NCI-H1105 treated with DMSO at 0.1 percent for 48 hours (cell line): ENCODE data around the gene C11orf68.

Experiments
- DNase-seq: peaks from one replicate; lab custom pipeline; 2025; lab: John Stamatoyannopoulos, UW

Gene C11orf68

DNA sequence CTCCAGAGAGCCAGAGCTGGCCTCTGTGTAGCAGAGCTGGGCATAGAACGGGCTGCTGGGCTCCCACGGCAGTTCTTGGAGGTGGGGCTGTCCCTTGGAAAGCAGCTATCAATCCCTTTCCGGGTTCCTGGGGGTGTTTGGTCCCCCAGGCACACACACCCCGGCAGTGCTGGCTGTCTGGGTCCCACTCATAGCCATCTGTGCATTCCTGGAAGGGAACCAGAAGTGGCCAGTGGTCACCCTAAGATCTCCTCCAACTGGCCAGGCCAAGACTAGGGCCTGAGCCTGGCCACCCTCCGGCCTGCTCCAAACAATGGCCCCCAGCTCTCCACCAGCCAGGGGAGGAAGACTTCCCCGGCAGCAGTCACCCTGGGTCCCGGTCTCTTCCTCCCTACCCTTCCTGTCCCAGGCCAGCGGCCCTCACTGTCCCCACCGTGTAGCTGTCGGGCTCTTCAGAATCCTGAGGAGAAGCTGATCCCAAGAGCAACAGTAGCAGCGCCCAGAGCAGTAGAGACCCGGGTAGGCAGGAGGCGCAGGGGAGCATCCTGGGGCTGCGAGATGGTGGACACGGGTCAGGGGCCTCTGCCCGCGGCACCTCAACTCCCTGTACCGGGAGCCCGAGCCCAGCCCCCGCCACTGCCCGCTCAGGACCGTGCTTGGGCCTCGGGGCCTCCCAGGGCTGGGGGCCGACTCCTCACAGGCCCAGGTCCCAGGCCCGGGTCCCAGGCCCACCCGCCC lies 46.9 kb downstream of the C11orf68 start:
- no peak for DNase-seq

DNA sequence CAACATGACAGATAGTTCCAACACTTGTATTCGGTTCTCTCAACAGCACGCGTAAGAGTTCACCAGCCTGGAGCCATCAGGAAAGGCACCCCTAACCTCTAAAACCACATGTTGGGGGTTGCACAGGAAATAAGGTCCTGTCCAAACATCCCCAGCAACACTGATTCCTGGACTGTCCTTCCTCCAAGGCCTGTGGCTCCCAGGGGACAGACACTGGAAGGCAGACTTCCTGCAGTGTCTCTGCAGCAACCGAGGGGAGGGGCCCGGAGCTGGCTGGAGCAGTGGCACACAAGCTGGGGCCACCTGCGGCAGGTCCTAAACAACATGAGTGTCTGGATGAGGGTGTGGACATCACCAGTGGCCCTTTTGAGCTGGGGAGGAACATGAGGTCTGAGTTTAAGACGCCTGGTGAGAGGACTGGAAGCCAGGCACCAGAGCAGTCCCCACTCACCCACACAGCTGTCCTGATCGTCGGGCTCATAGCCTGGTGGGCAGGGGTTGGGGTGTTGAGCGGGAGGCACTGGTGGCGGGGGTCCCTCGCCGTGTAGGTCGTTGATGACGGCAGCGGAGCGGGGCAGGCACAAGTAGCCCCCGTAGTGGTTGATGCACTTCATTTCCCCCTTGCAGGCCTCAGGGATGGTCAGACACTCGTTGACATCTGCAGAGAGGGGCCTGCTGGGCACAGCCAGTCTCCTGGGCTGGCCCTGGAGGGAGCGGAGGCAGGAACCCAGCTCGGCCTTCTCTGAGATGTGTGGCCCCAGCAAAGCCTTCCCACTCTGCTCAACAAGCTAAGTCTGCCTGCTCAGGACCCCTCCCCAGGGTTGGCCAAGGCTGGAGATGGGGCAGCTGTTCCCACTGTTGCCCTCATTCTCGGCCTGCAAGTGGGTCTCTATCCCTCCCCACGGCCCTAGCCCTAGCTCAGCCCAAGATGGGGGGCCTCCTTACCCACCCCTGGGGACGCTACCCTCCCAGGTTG lies 47.9 kb downstream of the C11orf68 start:
- no peak for DNase-seq

DNA sequence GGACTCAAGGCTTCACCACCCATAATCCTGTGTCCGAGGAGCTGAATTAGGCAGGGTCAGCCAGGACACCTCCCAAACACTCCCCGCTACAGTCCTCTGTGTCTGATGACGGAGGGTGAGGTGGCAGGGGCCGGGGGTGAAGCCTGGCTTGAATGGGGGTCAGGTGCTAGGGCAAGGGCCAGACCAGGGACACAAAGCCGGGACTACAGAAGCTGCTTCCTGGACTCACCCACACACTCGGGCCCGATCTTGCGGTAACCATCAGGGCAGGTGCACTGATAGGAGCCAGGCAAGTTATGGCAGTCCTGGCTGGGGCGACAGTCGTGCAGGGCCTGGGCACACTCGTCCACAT lies 48.6 kb downstream of the C11orf68 start:
- DNase-seq, result no peak

DNA sequence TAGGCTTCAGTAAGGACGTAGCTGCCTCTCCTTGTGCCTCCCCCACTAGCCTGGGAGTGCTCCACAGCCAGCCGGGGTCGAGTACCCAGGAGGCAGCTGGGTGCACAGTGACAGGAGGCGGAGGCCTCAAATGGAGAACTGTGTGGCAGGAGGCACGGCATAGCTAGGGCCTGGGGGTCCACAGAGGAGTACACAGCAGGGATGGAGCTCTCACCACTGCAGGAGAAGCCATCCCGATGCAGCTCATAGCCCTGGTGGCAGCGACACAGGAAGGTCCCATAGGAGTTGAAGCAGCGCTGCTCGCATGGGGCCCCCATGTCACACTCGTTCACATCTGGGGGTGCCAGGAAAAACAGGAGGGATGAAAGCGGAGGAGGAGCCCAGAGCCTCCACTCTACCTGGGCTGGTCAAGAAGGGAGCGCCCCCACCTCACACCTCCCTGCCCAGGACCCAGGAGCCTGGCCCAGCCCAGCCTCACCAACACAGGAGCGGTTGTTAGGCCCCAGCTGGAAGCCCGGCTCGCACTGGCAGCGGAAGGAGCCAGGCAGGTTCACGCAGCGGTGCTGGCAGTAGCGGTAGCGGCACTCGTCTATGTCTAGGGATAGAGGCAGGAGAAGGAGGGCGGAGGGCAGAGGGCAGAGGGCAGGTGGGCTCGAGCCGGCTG lies 49.1 kb downstream of the C11orf68 start:
- no peak for DNase-seq

DNA sequence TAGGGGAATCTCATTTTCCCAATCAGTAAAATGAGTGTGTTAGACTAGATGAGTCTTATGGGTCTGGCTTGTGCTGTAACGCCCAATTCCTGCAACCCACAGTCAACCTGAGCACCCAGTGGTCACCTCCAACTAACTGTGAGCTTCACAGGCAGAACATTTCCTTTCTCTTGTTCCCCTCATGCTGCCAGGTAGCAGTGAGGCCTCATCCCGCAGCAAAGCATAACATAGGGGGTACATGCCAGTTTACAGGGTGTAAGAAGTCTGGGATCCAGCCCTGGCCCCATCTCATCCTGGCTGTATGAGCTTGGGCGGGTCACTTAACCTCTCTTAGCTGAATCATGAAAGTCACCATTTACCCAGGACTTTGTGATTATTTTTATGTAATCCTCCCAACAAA lies 50.0 kb downstream of the C11orf68 start:
- no peak for DNase-seq

DNA sequence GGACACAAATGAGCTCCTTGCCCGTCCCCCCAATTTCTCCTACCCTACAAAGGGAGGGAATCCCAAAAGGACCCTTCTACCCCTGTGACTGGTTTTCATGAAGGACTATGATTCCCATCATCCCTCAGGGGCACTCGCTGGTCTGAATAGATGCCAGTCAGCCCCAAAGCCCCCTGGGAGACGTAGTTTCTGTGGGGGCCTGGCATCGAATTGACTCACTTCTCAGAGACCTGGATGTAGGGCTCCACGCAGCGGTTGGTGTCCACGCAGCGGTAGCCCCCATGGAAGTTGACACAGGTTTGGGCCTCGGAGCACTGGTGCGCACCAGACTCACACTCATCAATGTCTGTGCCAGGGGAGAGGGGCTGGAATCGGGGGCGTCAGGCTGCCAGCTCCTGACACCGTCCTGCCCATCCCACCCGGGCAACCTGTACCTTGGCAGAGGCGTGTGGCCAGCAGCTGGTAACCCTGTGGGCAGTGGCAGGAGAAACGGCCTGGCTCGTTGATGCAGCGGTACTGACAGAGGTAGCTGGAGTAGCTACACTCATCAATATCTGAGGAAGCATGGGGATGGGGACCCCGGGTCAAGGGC lies 50.7 kb downstream of the C11orf68 start:
- peak; percentile 76 for DNase-seq

- peak; percentile 46 for DNase-seq
These were observed 51.4 kb downstream of the C11orf68 start for GRCh38 chr11:65867284-65868071.
